Neural progenitor cell (in vitro differentiated cells): ENCODE measurements around the gene IFI44L. TPM values are rescaled to one million over a fixed set of nuclear protein-coding genes. Genes with fewer than 3 reads are reported as not detected.

Experiments used
- DNase-seq: peaks from one replicate; pipeline ENCODE4 v3.0.0-alpha.2; 2016; ENCODE audit warnings: low spot score
- H2AFZ ChIP-seq: fragments of 200-600 bp; sonication (generic); replicated peaks from 2 replicates; pipeline ENCODE4 v1.6.1; 2016; ENCODE audit warnings: antibody characterized with exemption
- H3F3A ChIP-seq: fragments of 200-600 bp; sonication (generic); 2 replicates; pipeline ENCODE4 v1.6.1; 2016; ENCODE audit warnings: antibody characterized with exemption, low read depth
- H3K27ac ChIP-seq: fragments of 200-600 bp; sonication (generic); 2 replicates; pipeline ENCODE4 v1.5.1; 2016; ENCODE audit warnings: mild to moderate bottlenecking
- H3K27me3 ChIP-seq: fragments of 200-600 bp; sonication (generic); 2 replicates; pipeline ENCODE4 v1.6.1; 2016; ENCODE audit warnings: mild to moderate bottlenecking, moderate library complexity
- H3K36me3 ChIP-seq: fragments of 200-600 bp; sonication (generic); 2 replicates; pipeline ENCODE4 v1.5.1; 2016
- H3K4me1 ChIP-seq: fragments of 200-600 bp; sonication (generic); 2 replicates; pipeline ENCODE4 v1.6.1; 2016; ENCODE audit warnings: mixed run types
- H3K4me2 ChIP-seq: fragments of 200-600 bp; sonication (generic); 2 replicates; pipeline ENCODE4 v1.6.1; 2016
- H3K4me3 ChIP-seq: fragments of 200-600 bp; sonication (generic); 2 replicates; pipeline ENCODE4 v1.5.1; 2016
- H3K79me2 ChIP-seq: fragments of 200-600 bp; sonication (generic); 2 replicates; pipeline ENCODE4 v1.6.1; 2016; ENCODE audit warnings: low read depth
- H3K9ac ChIP-seq: fragments of 200-600 bp; sonication (generic); 2 replicates; pipeline ENCODE4 v1.6.1; 2016
- H3K9me3 ChIP-seq: fragments of 200-600 bp; sonication (generic); 2 replicates; pipeline ENCODE4 v1.5.1; 2016; ENCODE audit warnings: low read depth
- H4K20me1 ChIP-seq: fragments of 200-600 bp; sonication (generic); 2 replicates; pipeline ENCODE4 v1.6.1; 2016; ENCODE audit warnings: low read depth
- H3K27ac Mint-ChIP-seq: 3 replicates; pipeline ENCODE4 v1.8.0; 2021; ENCODE audit warnings: mixed read lengths
- H3K27me3 Mint-ChIP-seq: 2 replicates; pipeline ENCODE4 v1.8.0; 2022; ENCODE audit warnings: low read depth, mild to moderate bottlenecking, inconsistent platforms, moderate library complexity, mixed read lengths; ENCODE audit not compliant: insufficient read depth
- H3K36me3 Mint-ChIP-seq: 3 replicates; pipeline ENCODE4 v1.8.0; 2021; ENCODE audit warnings: mixed read lengths
- H3K4me1 Mint-ChIP-seq: 3 replicates; pipeline ENCODE4 v1.8.0; 2021; ENCODE audit warnings: mixed read lengths
- H3K4me3 Mint-ChIP-seq: 3 replicates; pipeline ENCODE4 v1.8.0; 2021; ENCODE audit warnings: mild to moderate bottlenecking, moderate library complexity, mixed read lengths
- H3K9me3 Mint-ChIP-seq: 3 replicates; pipeline ENCODE4 v1.8.0; 2020; ENCODE audit warnings: mixed read lengths
- CTCF ChIP-seq: fragments of 200-600 bp; sonication (generic); IDR thresholded peaks from 2 replicates; pipeline ENCODE4 v1.5.1; 2017; ENCODE audit warnings: antibody characterized with exemption, mild to moderate bottlenecking
- EZH2 ChIP-seq: fragments of 200-600 bp; sonication (generic); IDR thresholded peaks from 2 replicates; pipeline ENCODE4 v1.6.1; 2017; ENCODE audit warnings: antibody characterized with exemption, mild to moderate bottlenecking, moderate library complexity
- EZH2phosphoT487 ChIP-seq: fragments of 200-600 bp; sonication (generic); IDR thresholded peaks from 2 replicates; pipeline ENCODE4 v1.6.1; 2017; ENCODE audit warnings: antibody characterized with exemption
- total RNA-seq: library from RNA; depleted of rRNA; stranded (reverse); fragments of >200 nt; gene quantifications from 2 replicates; pipeline ENCODE4 v1.2.3, GENCODE V29; 2015; ENCODE audit warnings: low replicate concordance

IFI44L gene
- total RNA-seq, 1 donor from 2014 or later: not detected

- Histone ChIP-seq H4K20me1 (no peaks in the 10 kb centered on the region), H3K4me2 (no peak overlapping the region), H3K4me3 (no peak overlapping the region), H3K9me3 (no peaks in the 10 kb centered on the region), H3K36me3 (no peaks in the 10 kb centered on the region), H3K27me3 (no peaks in the 10 kb centered on the region), H3K4me1 (no peaks in the 10 kb centered on the region), H3F3A (no peaks in the 10 kb centered on the region), H3K27ac (no peak overlapping the region), H3K9ac (no peak overlapping the region), H2AFZ (no peak overlapping the region), H3K79me2 (no peaks in the 10 kb centered on the region)
- Mint-ChIP-seq H3K27ac (no peak overlapping the region), H3K9me3 (no peaks in the 10 kb centered on the region), H3K27me3 (no peaks in the 10 kb centered on the region), H3K4me3 (no peak overlapping the region), H3K36me3 (no peaks in the 10 kb centered on the region), H3K4me1 (no peaks in the 10 kb centered on the region)
- no peak for TF ChIP-seq CTCF
- TF ChIP-seq EZH2phosphoT487: no peak
- no peak for TF ChIP-seq EZH2
- no peak for DNase-seq
Observed at GRCh38 chr1:78627321-78627720, 7.1 kb downstream of the IFI44L start.

GRCh38 chr1:78630600-78630999 is 10.4 kb downstream of the IFI44L start:
- H3K4me1 Mint-ChIP-seq: no peaks in the 10 kb centered on the region
- Histone ChIP-seq H3K79me2 (no peaks in the 10 kb centered on the region), H3K27me3 (no peaks in the 10 kb centered on the region), H3K9ac (no peak overlapping the region), H3K36me3 (no peaks in the 10 kb centered on the region), H4K20me1 (no peaks in the 10 kb centered on the region), H3K27ac (no peak overlapping the region), H3K4me3 (no peak overlapping the region), H3K9me3 (no peaks in the 10 kb centered on the region), H3K4me1 (no peaks in the 10 kb centered on the region), H2AFZ (no peak overlapping the region), H3F3A (no peaks in the 10 kb centered on the region), H3K4me2 (no peak overlapping the region)
- no peaks in the 10 kb centered on the region for H3K27me3 Mint-ChIP-seq
- no peak for DNase-seq
- H3K27ac Mint-ChIP-seq: no peak overlapping the region
- TF ChIP-seq CTCF: no peak
- no peaks in the 10 kb centered on the region for H3K36me3 Mint-ChIP-seq
- no peak overlapping the region for H3K4me3 Mint-ChIP-seq
- H3K9me3 Mint-ChIP-seq: no peaks in the 10 kb centered on the region

DNA sequence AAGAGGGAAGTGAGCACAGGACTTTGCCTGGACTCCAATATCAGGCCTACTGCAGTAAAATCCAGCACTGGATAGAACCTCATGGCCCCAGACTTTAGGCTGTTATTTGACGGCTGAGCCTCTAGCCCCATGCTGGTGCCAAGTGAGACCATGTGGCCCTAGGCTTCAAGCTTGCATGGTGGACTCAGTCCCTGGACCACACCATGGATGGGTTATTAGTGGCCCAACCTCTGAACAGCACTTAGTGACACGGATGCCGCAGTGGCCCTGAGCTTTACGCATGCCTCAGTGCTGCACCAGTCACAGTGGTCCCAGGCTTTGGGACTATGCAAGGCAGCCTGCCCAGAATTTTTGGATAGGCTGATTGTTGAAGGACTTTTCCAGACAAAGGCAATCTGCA is 13.0 kb downstream of the IFI44L start:
- no peak overlapping the region for H3K4me2 ChIP-seq
- H3K27me3 ChIP-seq: no peaks in the 10 kb centered on the region
- H3K79me2 ChIP-seq: no peaks in the 10 kb centered on the region
- DNase-seq: no peak
- no peaks in the 10 kb centered on the region for H3K36me3 ChIP-seq
- no peak overlapping the region for H2AFZ ChIP-seq
- H3K9me3 Mint-ChIP-seq: no peaks in the 10 kb centered on the region
- H3K9ac ChIP-seq: no peak overlapping the region
- H3F3A ChIP-seq: no peaks in the 10 kb centered on the region
- H3K27me3 Mint-ChIP-seq: no peaks in the 10 kb centered on the region
- no peaks in the 10 kb centered on the region for H3K4me1 ChIP-seq
- no peaks in the 10 kb centered on the region for H4K20me1 ChIP-seq
- no peaks in the 10 kb centered on the region for H3K4me1 Mint-ChIP-seq
- no peak overlapping the region for H3K27ac Mint-ChIP-seq
- TF ChIP-seq EZH2: no peak
- no peak for TF ChIP-seq CTCF
- TF ChIP-seq EZH2phosphoT487: no peak
- no peaks in the 10 kb centered on the region for H3K36me3 Mint-ChIP-seq
- no peaks in the 10 kb centered on the region for H3K9me3 ChIP-seq
- no peak overlapping the region for H3K4me3 Mint-ChIP-seq
- no peak overlapping the region for H3K4me3 ChIP-seq
- no peak overlapping the region for H3K27ac ChIP-seq

DNA sequence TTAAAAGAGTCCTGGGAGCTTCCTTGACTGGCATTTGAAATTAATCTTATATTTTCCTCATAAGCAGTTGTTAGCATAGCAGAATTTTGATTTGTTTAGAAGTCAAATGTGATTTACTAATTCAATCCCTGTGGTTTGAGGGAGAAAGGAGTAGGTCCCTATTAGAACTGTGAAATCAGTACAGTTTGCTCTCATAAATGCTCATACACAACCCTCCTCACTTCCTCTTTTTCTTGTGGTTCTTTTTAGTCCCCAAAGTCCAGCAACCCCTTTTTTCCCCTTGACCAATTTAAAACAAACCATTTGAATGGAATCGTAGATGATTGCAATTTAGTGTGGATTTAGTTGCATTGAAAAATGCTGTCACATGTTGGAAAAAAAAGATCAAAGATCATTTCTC is 20.2 kb downstream of the IFI44L start:
- DNase-seq: no peak
- no peaks in the 10 kb centered on the region for H3K27me3 ChIP-seq
- no peaks in the 10 kb centered on the region for H3K4me1 ChIP-seq
- no peak overlapping the region for H3K27ac ChIP-seq
- Mint-ChIP-seq H3K4me3 (no peak overlapping the region), H3K4me1 (no peaks in the 10 kb centered on the region), H3K9me3 (peaks cover 4% of the 10 kb centered on the region), H3K27me3 (no peaks in the 10 kb centered on the region), H3K27ac (no peak overlapping the region), H3K36me3 (no peaks in the 10 kb centered on the region)
- H3F3A ChIP-seq: no peaks in the 10 kb centered on the region
- TF ChIP-seq CTCF (no peak), EZH2 (no peak), EZH2phosphoT487 (no peak)
- H4K20me1 ChIP-seq: no peaks in the 10 kb centered on the region
- no peak overlapping the region for H3K9ac ChIP-seq
- H3K4me3 ChIP-seq: no peak overlapping the region
- no peak overlapping the region for H3K4me2 ChIP-seq
- no peaks in the 10 kb centered on the region for H3K36me3 ChIP-seq
- no peaks in the 10 kb centered on the region for H3K79me2 ChIP-seq
- H3K9me3 ChIP-seq: peaks cover 4% of the 10 kb centered on the region
- H2AFZ ChIP-seq: no peak overlapping the region
